SK-N-SH treated with all-trans-retinoic acid at 6 μM for 48 hours (cell line): ENCODE measurements around the gene IHH.

Source experiments
- ATAC-seq: fragments of 200-7000 bp; cut with Tn5 transposase; 3 replicates; pipeline ENCODE4 v1.9.1; 2020; ENCODE audit warnings: mild to moderate bottlenecking, moderate library complexity
- ARNTL ChIP-seq: fragments of 450-650 bp; formaldehyde crosslinking; IDR thresholded peaks from 2 replicates; pipeline ENCODE4 v1.5.0; 2020; ENCODE audit warnings: low read depth, mild to moderate bottlenecking, moderate library complexity, borderline replicate concordance
- BACH2 ChIP-seq: fragments of 250-450 bp; sonication (Bioruptor Pico); IDR thresholded peaks from 2 replicates; pipeline ENCODE4 v1.9.0; 2021; ENCODE audit warnings: mild to moderate bottlenecking, borderline replicate concordance
- CSDC2 ChIP-seq: fragments of 250-450 bp; sonication (Bioruptor Pico); IDR thresholded peaks from 2 replicates; pipeline ENCODE4 v1.5.0; 2020; ENCODE audit warnings: mild to moderate bottlenecking, moderate library complexity
- ESRRG ChIP-seq: fragments of 250-450 bp; sonication (Bioruptor Pico); IDR thresholded peaks from 2 replicates; pipeline ENCODE4 v1.6.1; 2021; ENCODE audit warnings: mild to moderate bottlenecking
- GLIS3 ChIP-seq: fragments of 250-450 bp; sonication (Bioruptor Pico); IDR thresholded peaks from 2 replicates; pipeline ENCODE4 v1.5.0; 2020; ENCODE audit warnings: mild to moderate bottlenecking, moderate library complexity
- ISL1 ChIP-seq: fragments of 250-450 bp; sonication (Bioruptor Pico); IDR thresholded peaks from 2 replicates; pipeline ENCODE4 v2.1.2; 2022; ENCODE audit warnings: mild to moderate bottlenecking, moderate library complexity
- OSR1 ChIP-seq: fragments of 250-450 bp; sonication (Bioruptor Pico); IDR thresholded peaks from 2 replicates; pipeline ENCODE4 v1.8.0; 2022; ENCODE audit warnings: moderate library complexity, mild to moderate bottlenecking, inconsistent platforms
- PPARA ChIP-seq: fragments of 250-450 bp; sonication (Bioruptor Pico); IDR thresholded peaks from 2 replicates; pipeline ENCODE4 v1.5.0; 2020; ENCODE audit warnings: mild to moderate bottlenecking, borderline replicate concordance
- RARB ChIP-seq: fragments of 250-450 bp; sonication (Bioruptor Pico); IDR thresholded peaks from 2 replicates; pipeline ENCODE4 v1.8.0; 2021; ENCODE audit warnings: mild to moderate bottlenecking, moderate library complexity
- SNAI2 ChIP-seq: fragments of 250-450 bp; sonication (Bioruptor Pico); IDR thresholded peaks from 2 replicates; pipeline ENCODE4 v1.5.0; 2020; ENCODE audit warnings: mild to moderate bottlenecking, moderate library complexity
- TCF4 ChIP-seq: fragments of 250-450 bp; sonication (Bioruptor Pico); IDR thresholded peaks from 2 replicates; pipeline ENCODE4 v1.8.0; 2021; ENCODE audit warnings: mild to moderate bottlenecking, moderate library complexity, borderline replicate concordance
- TOX ChIP-seq: fragments of 250-450 bp; sonication (Bioruptor Pico); IDR thresholded peaks from 2 replicates; pipeline ENCODE4 v1.8.0; 2021; ENCODE audit warnings: mild to moderate bottlenecking, moderate library complexity, borderline replicate concordance
- ZC3H10 ChIP-seq: fragments of 250-450 bp; sonication (Bioruptor Pico); IDR thresholded peaks from 2 replicates; pipeline ENCODE4 v1.5.1; 2021; ENCODE audit warnings: mild to moderate bottlenecking, moderate library complexity
- ZFP3 ChIP-seq: fragments of 250-450 bp; sonication (Bioruptor Pico); IDR thresholded peaks from 2 replicates; pipeline ENCODE4 v1.5.0; 2020; ENCODE audit warnings: mild to moderate bottlenecking, moderate library complexity
- ZFP30 ChIP-seq: fragments of 450-650 bp; formaldehyde crosslinking; IDR thresholded peaks from 2 replicates; pipeline ENCODE4 v1.5.0; 2022; ENCODE audit warnings: mild to moderate bottlenecking, moderate library complexity
- ZNF565 ChIP-seq: fragments of 450-650 bp; formaldehyde crosslinking; conservative IDR thresholded peaks from 2 replicates; pipeline ENCODE4 v1.5.0; 2020; ENCODE audit warnings: low read depth, mild to moderate bottlenecking, moderate library complexity
- ZNF70 ChIP-seq: fragments of 450-650 bp; formaldehyde crosslinking; IDR thresholded peaks from 2 replicates; pipeline ENCODE4 v1.5.0; 2020; ENCODE audit warnings: mild to moderate bottlenecking, moderate library complexity
- ZNF8 ChIP-seq: fragments of 450-650 bp; formaldehyde crosslinking; IDR thresholded peaks from 2 replicates; pipeline ENCODE4 v1.5.0; 2020; ENCODE audit warnings: mild to moderate bottlenecking, moderate library complexity
- TF ChIP-seq, protein P1 (sequence below): fragments of 250-450 bp; sonication (Bioruptor Pico); IDR thresholded peaks from 2 replicates; pipeline ENCODE4 v1.5.1; 2021; ENCODE audit warnings: mild to moderate bottlenecking, moderate library complexity
- TF ChIP-seq, protein P2 (sequence below): fragments of 250-450 bp; sonication (Bioruptor Pico); IDR thresholded peaks from 2 replicates; pipeline ENCODE4 v1.8.0; 2021; ENCODE audit warnings: low read depth, mild to moderate bottlenecking, moderate library complexity, borderline replicate concordance
- TF ChIP-seq, protein P3 (sequence below): fragments of 250-450 bp; sonication (Bioruptor Pico); IDR thresholded peaks from 2 replicates; pipeline ENCODE4 v1.5.0; 2020; ENCODE audit warnings: mild to moderate bottlenecking, moderate library complexity
- TF ChIP-seq, protein P4 (sequence below): fragments of 250-450 bp; sonication (Bioruptor Pico); IDR thresholded peaks from 2 replicates; pipeline ENCODE4 v1.5.1; 2020; ENCODE audit warnings: low read depth, mild to moderate bottlenecking, moderate library complexity
- TF ChIP-seq, protein P5 (sequence below): fragments of 250-450 bp; sonication (Bioruptor Pico); IDR thresholded peaks from 2 replicates; pipeline ENCODE4 v1.8.0; 2020; ENCODE audit warnings: mild to moderate bottlenecking, moderate library complexity, borderline replicate concordance

Gene IHH

DNA sequence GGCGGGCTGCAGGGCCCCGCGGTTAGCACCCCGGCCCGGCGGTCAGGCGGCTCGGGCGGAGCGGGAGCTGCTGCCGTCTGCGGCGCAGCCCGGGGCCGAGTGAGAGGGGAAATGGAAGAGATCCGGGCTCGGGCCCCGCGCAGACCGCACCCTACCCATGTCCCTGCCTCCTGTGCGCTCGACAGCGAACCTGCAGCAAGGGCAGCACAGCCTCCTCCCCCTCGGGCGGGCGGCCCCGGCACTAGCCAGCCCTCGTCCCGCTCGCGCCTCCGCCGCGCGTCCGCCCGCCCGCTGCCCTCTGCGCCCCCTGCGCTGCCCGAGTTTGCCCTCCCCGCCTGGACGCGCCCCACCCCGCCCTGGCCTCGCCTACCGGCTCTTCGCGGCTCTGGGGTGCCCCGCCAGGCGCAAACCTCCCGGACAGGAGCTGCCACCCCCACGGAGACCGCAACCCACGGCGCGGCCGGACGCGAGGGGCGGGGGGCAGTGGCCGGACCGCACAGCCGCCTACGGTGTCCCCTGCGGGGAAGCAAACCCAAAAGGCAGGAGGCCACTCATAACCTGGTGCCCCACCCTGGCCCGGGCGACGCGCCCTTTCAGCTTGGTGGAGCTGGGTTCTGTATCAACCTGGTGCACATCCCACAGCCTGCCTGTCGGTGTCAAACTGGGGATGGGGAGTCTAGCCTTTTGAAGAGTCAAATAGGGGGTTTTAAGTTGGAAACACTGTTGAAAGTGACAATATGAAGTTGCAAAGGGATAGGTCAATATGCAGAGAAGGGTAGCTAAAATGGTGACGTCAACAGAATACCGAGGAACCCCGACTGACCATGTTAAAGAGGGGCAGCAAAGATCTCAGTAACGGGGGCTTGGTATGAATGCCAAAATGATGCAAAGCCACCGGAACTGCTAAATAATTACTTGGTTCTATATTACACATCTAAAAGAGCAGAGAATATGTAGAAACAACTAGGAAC is at the start of gene IHH:
Gene IHH, minus strand, starts transcription at position 101 of the 971 bp plus-strand sequence. CDS start 454 bp downstream, outside the sequence.
- no peak for ATAC-seq
- no peak for TF ChIP-seq RARB (CRISPR knock-in tag)
- no peak for TF ChIP-seq ZNF70 (CRISPR knock-in tag)
- TF ChIP-seq ZNF565 = no peak
- no peak for TF ChIP-seq ZFP3
- TF ChIP-seq ZFP30 = no peak
- TF ChIP-seq TCF4 (CRISPR knock-in tag) = no peak
- TF ChIP-seq, all 23 proteins: peak for 0

DNA sequence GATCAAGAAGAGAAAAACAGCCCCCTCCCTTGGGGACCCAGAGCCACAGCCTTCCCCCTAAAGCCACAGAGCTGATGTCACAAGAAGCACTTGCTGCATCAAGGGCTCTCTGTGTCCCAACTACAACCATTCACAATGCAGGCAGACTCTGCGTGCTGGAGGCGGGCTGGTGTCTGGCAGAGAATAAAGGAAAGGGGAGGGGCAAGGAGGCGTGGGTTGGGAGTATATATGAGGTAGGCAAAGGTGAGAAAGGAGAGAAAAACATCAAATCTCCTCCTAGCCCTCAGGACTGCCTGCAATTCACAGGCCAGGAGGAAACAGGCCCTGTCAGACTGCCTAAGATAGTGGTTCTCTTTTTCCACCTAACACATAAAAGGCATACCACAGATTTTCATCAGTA is 48.8 kb upstream of the IHH start:
- TF ChIP-seq ZFP30 (no peak), ARNTL (CRISPR knock-in tag) (no peak)
- ATAC-seq = no peak

DNA sequence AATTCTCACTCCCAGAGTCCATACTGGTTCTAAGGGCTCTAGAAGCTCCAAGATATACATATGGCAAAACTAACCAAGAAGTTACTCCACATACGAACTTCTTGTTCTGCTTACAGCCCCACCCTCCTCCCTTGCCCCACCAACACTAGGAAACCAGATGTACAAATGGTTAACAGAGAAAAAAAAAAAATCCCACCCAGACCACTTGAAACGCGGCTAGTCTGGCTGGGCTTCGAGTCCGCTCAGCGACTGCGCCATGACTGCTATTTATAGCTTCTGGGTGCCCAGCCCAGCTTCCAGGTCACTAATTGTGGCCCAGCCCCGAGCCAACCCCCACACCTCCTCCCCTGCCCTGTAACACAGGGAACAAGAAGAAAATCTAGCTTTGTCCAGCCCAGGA is 47.0 kb upstream of the IHH start:
- ATAC-seq = no peak
- TF ChIP-seq ZC3H10 (CRISPR knock-in tag) (no peak), RARB (CRISPR knock-in tag) (no peak), CSDC2 (CRISPR knock-in tag) (no peak), GLIS3 (CRISPR knock-in tag) (no peak), ESRRG (CRISPR knock-in tag) (no peak), ARNTL (CRISPR knock-in tag) (no peak), ZNF565 (no peak), BACH2 (CRISPR knock-in tag) (no peak), TOX (CRISPR knock-in tag) (no peak), TCF4 (CRISPR knock-in tag) (no peak), PPARA (no peak), SNAI2 (no peak), OSR1 (no peak), ZNF70 (CRISPR knock-in tag) (no peak)
- TF ChIP-seq, protein P1, sequence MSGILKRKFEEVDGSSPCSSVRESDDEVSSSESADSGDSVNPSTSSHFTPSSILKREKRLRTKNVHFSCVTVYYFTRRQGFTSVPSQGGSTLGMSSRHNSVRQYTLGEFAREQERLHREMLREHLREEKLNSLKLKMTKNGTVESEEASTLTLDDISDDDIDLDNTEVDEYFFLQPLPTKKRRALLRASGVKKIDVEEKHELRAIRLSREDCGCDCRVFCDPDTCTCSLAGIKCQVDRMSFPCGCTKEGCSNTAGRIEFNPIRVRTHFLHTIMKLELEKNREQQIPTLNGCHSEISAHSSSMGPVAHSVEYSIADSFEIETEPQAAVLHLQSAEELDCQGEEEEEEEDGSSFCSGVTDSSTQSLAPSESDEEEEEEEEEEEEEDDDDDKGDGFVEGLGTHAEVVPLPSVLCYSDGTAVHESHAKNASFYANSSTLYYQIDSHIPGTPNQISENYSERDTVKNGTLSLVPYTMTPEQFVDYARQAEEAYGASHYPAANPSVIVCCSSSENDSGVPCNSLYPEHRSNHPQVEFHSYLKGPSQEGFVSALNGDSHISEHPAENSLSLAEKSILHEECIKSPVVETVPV = no peak
- TF ChIP-seq, protein P2, sequence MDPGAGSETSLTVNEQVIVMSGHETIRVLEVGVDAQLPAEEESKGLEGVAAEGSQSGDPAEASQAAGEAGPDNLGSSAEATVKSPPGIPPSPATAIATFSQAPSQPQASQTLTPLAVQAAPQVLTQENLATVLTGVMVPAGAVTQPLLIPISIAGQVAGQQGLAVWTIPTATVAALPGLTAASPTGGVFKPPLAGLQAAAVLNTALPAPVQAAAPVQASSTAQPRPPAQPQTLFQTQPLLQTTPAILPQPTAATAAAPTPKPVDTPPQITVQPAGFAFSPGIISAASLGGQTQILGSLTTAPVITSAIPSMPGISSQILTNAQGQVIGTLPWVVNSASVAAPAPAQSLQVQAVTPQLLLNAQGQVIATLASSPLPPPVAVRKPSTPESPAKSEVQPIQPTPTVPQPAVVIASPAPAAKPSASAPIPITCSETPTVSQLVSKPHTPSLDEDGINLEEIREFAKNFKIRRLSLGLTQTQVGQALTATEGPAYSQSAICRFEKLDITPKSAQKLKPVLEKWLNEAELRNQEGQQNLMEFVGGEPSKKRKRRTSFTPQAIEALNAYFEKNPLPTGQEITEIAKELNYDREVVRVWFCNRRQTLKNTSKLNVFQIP = no peak
- TF ChIP-seq, protein P3, sequence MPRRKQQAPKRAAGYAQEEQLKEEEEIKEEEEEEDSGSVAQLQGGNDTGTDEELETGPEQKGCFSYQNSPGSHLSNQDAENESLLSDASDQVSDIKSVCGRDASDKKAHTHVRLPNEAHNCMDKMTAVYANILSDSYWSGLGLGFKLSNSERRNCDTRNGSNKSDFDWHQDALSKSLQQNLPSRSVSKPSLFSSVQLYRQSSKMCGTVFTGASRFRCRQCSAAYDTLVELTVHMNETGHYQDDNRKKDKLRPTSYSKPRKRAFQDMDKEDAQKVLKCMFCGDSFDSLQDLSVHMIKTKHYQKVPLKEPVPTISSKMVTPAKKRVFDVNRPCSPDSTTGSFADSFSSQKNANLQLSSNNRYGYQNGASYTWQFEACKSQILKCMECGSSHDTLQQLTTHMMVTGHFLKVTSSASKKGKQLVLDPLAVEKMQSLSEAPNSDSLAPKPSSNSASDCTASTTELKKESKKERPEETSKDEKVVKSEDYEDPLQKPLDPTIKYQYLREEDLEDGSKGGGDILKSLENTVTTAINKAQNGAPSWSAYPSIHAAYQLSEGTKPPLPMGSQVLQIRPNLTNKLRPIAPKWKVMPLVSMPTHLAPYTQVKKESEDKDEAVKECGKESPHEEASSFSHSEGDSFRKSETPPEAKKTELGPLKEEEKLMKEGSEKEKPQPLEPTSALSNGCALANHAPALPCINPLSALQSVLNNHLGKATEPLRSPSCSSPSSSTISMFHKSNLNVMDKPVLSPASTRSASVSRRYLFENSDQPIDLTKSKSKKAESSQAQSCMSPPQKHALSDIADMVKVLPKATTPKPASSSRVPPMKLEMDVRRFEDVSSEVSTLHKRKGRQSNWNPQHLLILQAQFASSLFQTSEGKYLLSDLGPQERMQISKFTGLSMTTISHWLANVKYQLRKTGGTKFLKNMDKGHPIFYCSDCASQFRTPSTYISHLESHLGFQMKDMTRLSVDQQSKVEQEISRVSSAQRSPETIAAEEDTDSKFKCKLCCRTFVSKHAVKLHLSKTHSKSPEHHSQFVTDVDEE (CRISPR knock-in tag) = no peak
- TF ChIP-seq, protein P4, sequence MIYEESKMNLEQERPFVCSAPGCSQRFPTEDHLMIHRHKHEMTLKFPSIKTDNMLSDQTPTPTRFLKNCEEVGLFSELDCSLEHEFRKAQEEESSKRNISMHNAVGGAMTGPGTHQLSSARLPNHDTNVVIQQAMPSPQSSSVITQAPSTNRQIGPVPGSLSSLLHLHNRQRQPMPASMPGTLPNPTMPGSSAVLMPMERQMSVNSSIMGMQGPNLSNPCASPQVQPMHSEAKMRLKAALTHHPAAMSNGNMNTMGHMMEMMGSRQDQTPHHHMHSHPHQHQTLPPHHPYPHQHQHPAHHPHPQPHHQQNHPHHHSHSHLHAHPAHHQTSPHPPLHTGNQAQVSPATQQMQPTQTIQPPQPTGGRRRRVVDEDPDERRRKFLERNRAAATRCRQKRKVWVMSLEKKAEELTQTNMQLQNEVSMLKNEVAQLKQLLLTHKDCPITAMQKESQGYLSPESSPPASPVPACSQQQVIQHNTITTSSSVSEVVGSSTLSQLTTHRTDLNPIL (CRISPR knock-in tag) = no peak
- TF ChIP-seq, all 23 proteins: peak for 0

DNA sequence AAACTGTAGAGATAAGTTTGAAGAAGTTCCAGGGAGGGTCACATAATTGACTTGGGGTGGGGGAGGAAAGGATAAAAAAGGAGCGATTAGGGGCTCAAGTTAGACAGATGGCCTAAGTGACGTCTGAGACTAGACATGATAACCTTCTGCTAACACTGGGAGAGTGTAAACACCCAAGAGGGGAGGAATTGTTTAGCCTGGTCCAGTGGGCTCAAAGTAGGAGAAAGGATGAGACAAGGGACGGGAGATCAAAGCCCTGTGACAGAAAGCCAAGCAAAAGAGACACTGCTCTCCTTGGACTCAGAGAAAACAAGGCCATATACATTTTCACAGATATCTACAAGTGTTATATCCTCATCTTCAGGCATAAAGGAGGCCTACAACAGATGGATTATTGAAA is 45.5 kb upstream of the IHH start:
- no peak for ATAC-seq
- TF ChIP-seq ZNF565 (no peak), ZNF8 (CRISPR knock-in tag) (no peak), OSR1 (no peak), TCF4 (CRISPR knock-in tag) (no peak), ARNTL (CRISPR knock-in tag) (no peak), ISL1 (CRISPR knock-in tag) (no peak), ZNF70 (CRISPR knock-in tag) (no peak), BACH2 (CRISPR knock-in tag) (no peak), TOX (CRISPR knock-in tag) (no peak), PPARA (no peak), SNAI2 (no peak), ZFP3 (no peak)
- TF ChIP-seq, protein P1 = no peak
- TF ChIP-seq, protein P5, sequence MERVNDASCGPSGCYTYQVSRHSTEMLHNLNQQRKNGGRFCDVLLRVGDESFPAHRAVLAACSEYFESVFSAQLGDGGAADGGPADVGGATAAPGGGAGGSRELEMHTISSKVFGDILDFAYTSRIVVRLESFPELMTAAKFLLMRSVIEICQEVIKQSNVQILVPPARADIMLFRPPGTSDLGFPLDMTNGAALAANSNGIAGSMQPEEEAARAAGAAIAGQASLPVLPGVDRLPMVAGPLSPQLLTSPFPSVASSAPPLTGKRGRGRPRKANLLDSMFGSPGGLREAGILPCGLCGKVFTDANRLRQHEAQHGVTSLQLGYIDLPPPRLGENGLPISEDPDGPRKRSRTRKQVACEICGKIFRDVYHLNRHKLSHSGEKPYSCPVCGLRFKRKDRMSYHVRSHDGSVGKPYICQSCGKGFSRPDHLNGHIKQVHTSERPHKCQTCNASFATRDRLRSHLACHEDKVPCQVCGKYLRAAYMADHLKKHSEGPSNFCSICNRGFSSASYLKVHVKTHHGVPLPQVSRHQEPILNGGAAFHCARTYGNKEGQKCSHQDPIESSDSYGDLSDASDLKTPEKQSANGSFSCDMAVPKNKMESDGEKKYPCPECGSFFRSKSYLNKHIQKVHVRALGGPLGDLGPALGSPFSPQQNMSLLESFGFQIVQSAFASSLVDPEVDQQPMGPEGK (CRISPR knock-in tag) = no peak
- TF ChIP-seq, all 23 proteins: peak for 0
